Gastroesophageal sphincter (tissue), 4 donors: ENCODE results near the gene LRTM1. TPM values are rescaled to one million over a fixed set of nuclear protein-coding genes. Genes with fewer than 3 reads are reported as not detected.

Source experiments
- ATAC-seq: fragments of 150-250 bp; one replicate; pipeline ENCODE4 v1.9.1; 2016; ENCODE audit warnings: mild to moderate bottlenecking, moderate library complexity
- H3K27ac ChIP-seq, 4 donors: fragments of 200-600 bp; sonication (generic) in 3 of 4; 1 replicate in 3 of 4; 2 replicates in 1 of 4; pipeline ENCODE4 v1.5.1; 2016 to 2019
- H3K27me3 ChIP-seq: fragments of 200-600 bp; sonication (generic); one replicate; pipeline ENCODE4 v1.5.1; 2019
- H3K36me3 ChIP-seq, 2 donors: fragments of 200-600 bp; sonication (generic); one replicate each; pipeline ENCODE4 v1.5.1; 2019; ENCODE audit warnings: control low read depth in 1 of 2
- H3K4me1 ChIP-seq, 3 donors: fragments of 200-600 bp; sonication (generic); 1 replicate in 2 of 3; 2 replicates in 1 of 3; pipeline ENCODE4 v1.5.1; 2016 to 2019; ENCODE audit warnings: control low read depth in 2 of 3
- H3K4me3 ChIP-seq, 2 donors: fragments of 200-600 bp; sonication (generic); one replicate each; pipeline ENCODE4 v1.5.1; 2019; ENCODE audit warnings: mild to moderate bottlenecking in 1 of 2, moderate library complexity in 1 of 2
- H3K9me3 ChIP-seq, 3 donors: fragments of 200-600 bp; sonication (generic); one replicate each; pipeline ENCODE4 v1.5.1; 2017 to 2019; ENCODE audit warnings: control low read depth in 2 of 3
- CTCF ChIP-seq, 4 experiments: fragments of 200-600 bp in 2 of 4; fragments of 450-650 bp in 2 of 4; sonication (generic) in 1 of 4; IDR thresholded peaks; one replicate each; pipeline ENCODE4 v1.5.1; 2017 to 2019; ENCODE audit warnings: antibody characterized with exemption in 4 of 4, mild to moderate bottlenecking in 2 of 4, moderate library complexity in 2 of 4
- EP300 ChIP-seq: sonication (generic); formaldehyde crosslinking; IDR thresholded peaks from one replicate; pipeline ENCODE4 v1.6.1; 2017; ENCODE audit warnings: antibody characterized with exemption, mild to moderate bottlenecking
- POLR2A ChIP-seq, 2 donors: fragments of 450-650 bp; IDR thresholded peaks; one replicate each; pipeline ENCODE4 v1.6.1; 2017; ENCODE audit warnings: antibody characterized with exemption in 2 of 2, mild to moderate bottlenecking in 2 of 2, moderate library complexity in 1 of 2
- POLR2AphosphoS5 ChIP-seq: sonication (generic); formaldehyde crosslinking; IDR thresholded peaks from one replicate; pipeline ENCODE4 v1.6.1; 2017; ENCODE audit warnings: antibody characterized with exemption
- WGBS, 2 donors: methylation state at CpG; one replicate each; pipeline ENCODE4 v1.1.5; 2018; ENCODE audit warnings: low coverage in 1 of 2; 5-methylcytosine and 5-hydroxymethylcytosine counted together
- total RNA-seq, 4 donors: library from RNA; depleted of rRNA; stranded (reverse); fragments of >200 nt; gene quantifications; one replicate each; pipeline ENCODE4 v1.1.0, GENCODE V29; 2016

The LRTM1 gene
- total RNA-seq, 4 donors from 2014 or later: not detected

GRCh38 chr3:54917174-54917573, 10.7 kb downstream of the LRTM1 start:
- H3K27ac ChIP-seq: no peak overlapping the region
- H3K9me3 ChIP-seq: no peaks in the 10 kb centered on the region
- no peak for ATAC-seq
- WGBS, 2 donors: 63 to 87% methylated on average over 2 of the region's 2 CpGs
- no peaks in the 10 kb centered on the region for H3K4me1 ChIP-seq
- H3K4me3 ChIP-seq: no peak overlapping the region
- peaks cover 0 to 5% of the 10 kb centered on the region in 2 donors for H3K36me3 ChIP-seq
- TF ChIP-seq POLR2A (IDR thresholded peaks at IDR 0.05): no peak
- no peak for TF ChIP-seq CTCF (IDR thresholded peaks at IDR 0.05)
- no peak for TF ChIP-seq POLR2AphosphoS5
- TF ChIP-seq EP300: no peak
- H3K27me3 ChIP-seq: no peaks in the 10 kb centered on the region

DNA sequence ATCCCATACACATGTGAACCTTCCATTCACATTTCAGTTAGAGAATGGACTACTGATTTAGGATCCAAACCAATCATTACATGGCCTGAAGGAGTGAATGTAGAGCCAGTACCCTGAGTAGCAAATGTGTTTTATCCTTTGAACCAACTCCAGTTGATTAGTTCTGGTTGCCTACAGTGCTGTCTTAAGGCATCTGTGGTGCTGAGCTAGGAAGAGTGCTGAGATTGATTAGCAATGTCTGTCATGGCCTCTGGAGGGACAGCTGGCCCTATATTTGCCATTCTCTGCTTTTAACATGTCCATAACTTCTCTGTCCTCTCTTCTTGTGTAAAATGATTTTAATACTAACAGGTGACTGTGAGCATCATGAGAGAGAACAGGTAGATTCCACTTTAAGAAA, 11.1 kb downstream of the LRTM1 start:
- no peak overlapping the region for H3K27ac ChIP-seq
- H3K27me3 ChIP-seq: no peaks in the 10 kb centered on the region
- no peaks in the 10 kb centered on the region for H3K9me3 ChIP-seq
- H3K36me3 ChIP-seq: peaks cover 0 to 9% of the 10 kb centered on the region in 2 donors
- H3K4me3 ChIP-seq: no peak overlapping the region
- no peak for TF ChIP-seq POLR2A (IDR thresholded peaks at IDR 0.05)
- no peak for TF ChIP-seq POLR2AphosphoS5
- no peak for TF ChIP-seq CTCF (IDR thresholded peaks at IDR 0.05)
- TF ChIP-seq EP300: no peak
- ATAC-seq: no peak
- no peaks in the 10 kb centered on the region for H3K4me1 ChIP-seq

DNA sequence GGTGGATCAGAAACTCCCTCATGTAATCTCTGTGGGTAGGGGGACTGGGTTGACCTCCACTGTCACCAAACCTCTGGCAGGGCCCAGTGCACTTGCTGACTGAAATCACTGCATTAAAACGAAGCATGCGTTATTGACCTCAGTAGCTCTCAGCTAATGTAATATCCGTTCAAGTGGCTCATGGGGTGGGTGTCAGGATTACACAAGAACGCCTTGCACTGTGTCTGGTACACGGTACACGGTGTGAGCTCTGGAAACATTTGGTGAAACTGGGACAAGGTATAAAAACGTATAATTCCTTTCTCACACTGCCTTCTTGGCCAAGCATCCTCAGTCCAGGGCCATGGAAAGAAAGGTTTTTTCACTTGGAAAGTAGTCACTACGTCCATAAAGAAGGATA, 11.9 kb downstream of the LRTM1 start:
- Histone ChIP-seq H3K4me1 (no peaks in the 10 kb centered on the region), H3K27me3 (no peaks in the 10 kb centered on the region), H3K36me3 (peaks cover 0 to 10% of the 10 kb centered on the region in 2 donors), H3K4me3 (no peak overlapping the region), H3K27ac (no peak overlapping the region), H3K9me3 (no peaks in the 10 kb centered on the region)
- no peak for TF ChIP-seq EP300
- TF ChIP-seq POLR2AphosphoS5: no peak
- no peak for TF ChIP-seq POLR2A (IDR thresholded peaks at IDR 0.05)
- no peak for TF ChIP-seq CTCF (IDR thresholded peaks at IDR 0.05)
- 85 to 89% methylated on average over 4 to 7 of the region's 8 CpGs for WGBS, 2 donors
- no peak for ATAC-seq

DNA sequence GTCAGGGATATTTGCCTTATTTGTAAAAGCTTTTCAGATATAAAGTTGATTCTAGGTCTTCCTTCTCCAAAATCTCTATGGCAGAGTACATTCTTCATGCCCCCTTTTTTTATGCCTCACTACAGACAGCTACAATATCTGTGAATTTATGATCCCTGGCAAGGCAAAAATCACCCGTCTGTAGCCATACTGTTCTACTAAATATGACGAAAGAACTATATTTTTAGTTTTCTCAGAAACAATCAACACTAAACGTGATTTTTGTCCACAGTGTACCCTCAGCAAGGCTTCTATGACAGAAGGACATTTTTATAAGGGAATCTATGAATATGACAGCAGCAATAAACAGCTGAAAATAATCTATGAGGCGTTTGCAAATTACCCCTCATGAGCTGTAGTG, 12.7 kb downstream of the LRTM1 start:
- no peak for ATAC-seq
- WGBS, 2 donors: 45% methylated on average over 4 of the region's 4 CpGs

More for the DNA sequence above, 12.7 kb downstream of the LRTM1 start:
- peaks cover 0 to 10% of the 10 kb centered on the region in 2 donors for H3K36me3 ChIP-seq
- no peaks in the 10 kb centered on the region for H3K9me3 ChIP-seq
- H3K4me3 ChIP-seq: no peak overlapping the region
- H3K4me1 ChIP-seq: no peaks in the 10 kb centered on the region
- H3K27ac ChIP-seq: no peak overlapping the region
- no peaks in the 10 kb centered on the region for H3K27me3 ChIP-seq
- TF ChIP-seq POLR2AphosphoS5 (no peak), POLR2A (IDR thresholded peaks at IDR 0.05) (no peak), EP300 (no peak), CTCF (IDR thresholded peaks at IDR 0.05) (no peak)
